Measurements from ENCODE around the gene SLC35A3. TPM values are rescaled to one million over a fixed set of nuclear protein-coding genes. Genes with fewer than 3 reads are reported as not detected.

The SLC35A3 gene
- total RNA-seq, 2 experiments from 2014 or later: 18.3 to 18.8 TPM

Other genes starting within 250 kb of the SLC35A3 start
- 1 to 10 TPM; 4.7 to 5.0 TPM for gene FRRS1, start 203.4 kb upstream of the SLC35A3 start, total RNA-seq
- gene AGL, start 119.6 kb upstream of the SLC35A3 start, total RNA-seq: 10 to 100 TPM; 10.8 to 12.0 TPM
- 10 to 100 TPM; 16.4 to 17.7 TPM for gene SASS6, start 162.9 kb downstream of the SLC35A3 start, total RNA-seq
- 10 to 100 TPM; 17.0 to 17.4 TPM for gene TRMT13, start 163.2 kb downstream of the SLC35A3 start, total RNA-seq
- under 1 TPM; 0.45 to 0.52 TPM for gene LRRC39, start 208.3 kb downstream of the SLC35A3 start, total RNA-seq

All from activated CD8-positive, alpha-beta T cell treated with anti-CD3 and anti-CD28 coated beads, Interleukin-2, amount 10 ng/mL, durations not matched to agents 7 days and 5 days (primary cell).